Mesendoderm (in vitro differentiated cells): ENCODE measurements around the gene PLCD1.

Experiments
- DNase-seq: peaks from one replicate; pipeline ENCODE4 v3.0.0; 2013
- H2AK5ac ChIP-seq: 2 replicates; pipeline ENCODE4 v1.6.1; 2013; ENCODE audit warnings: low read length, inconsistent platforms
- H2BK120ac ChIP-seq: 2 replicates; pipeline ENCODE4 v1.6.1; 2013; ENCODE audit warnings: low read depth, mild to moderate bottlenecking, low read length, moderate library complexity, mixed read lengths
- H2BK15ac ChIP-seq: replicated peaks from 2 replicates; pipeline ENCODE4 v1.6.1; 2013; ENCODE audit warnings: low read depth, mild to moderate bottlenecking, moderate library complexity
- H2BK5ac ChIP-seq: 2 replicates; pipeline ENCODE4 v1.6.1; 2013; ENCODE audit warnings: low read length, inconsistent platforms
- H3K18ac ChIP-seq: 2 replicates; pipeline ENCODE4 v1.6.1; 2013; ENCODE audit warnings: mild to moderate bottlenecking, low read length, mixed read lengths
- H3K23ac ChIP-seq: one replicate; pipeline ENCODE4 v1.6.1; 2013; ENCODE audit warnings: low read length
- H3K27ac ChIP-seq: 2 replicates; pipeline ENCODE4 v1.5.1; 2013; ENCODE audit warnings: low read depth, mild to moderate bottlenecking, inconsistent platforms, low read length, moderate library complexity
- H3K27me3 ChIP-seq: 2 replicates; pipeline ENCODE4 v1.6.1; 2013; ENCODE audit warnings: low read length, control low read depth, mild to moderate bottlenecking, inconsistent platforms; ENCODE audit not compliant: insufficient read depth, poor library complexity
- H3K36me3 ChIP-seq: 2 replicates; pipeline ENCODE4 v1.6.1; 2013; ENCODE audit warnings: low read length, inconsistent platforms; ENCODE audit not compliant: control insufficient read depth, insufficient read depth
- H3K4ac ChIP-seq: one replicate; pipeline ENCODE4 v1.6.1; 2013; ENCODE audit warnings: low read depth, mild to moderate bottlenecking, low read length, moderate library complexity
- H3K4me1 ChIP-seq: 2 replicates; pipeline ENCODE4 v1.6.1; 2013; ENCODE audit warnings: low read depth, low read length, inconsistent platforms; ENCODE audit not compliant: control insufficient read depth
- H3K4me2 ChIP-seq: 2 replicates; pipeline ENCODE4 v1.6.1; 2013; ENCODE audit warnings: low read length
- H3K4me3 ChIP-seq: 2 replicates; pipeline ENCODE4 v1.5.1; 2013; ENCODE audit warnings: mild to moderate bottlenecking, low read length
- H3K56ac ChIP-seq: one replicate; pipeline ENCODE4 v1.6.1; 2013; ENCODE audit warnings: low read length
- H3K79me1 ChIP-seq: 2 replicates; pipeline ENCODE4 v1.6.1; 2013; ENCODE audit warnings: low read length, inconsistent platforms
- H3K79me2 ChIP-seq: 2 replicates; pipeline ENCODE4 v1.6.1; 2013; ENCODE audit warnings: mild to moderate bottlenecking, low read length; ENCODE audit not compliant: control insufficient read depth, insufficient read depth
- H3K9ac ChIP-seq: 2 replicates; pipeline ENCODE4 v1.6.1; 2013; ENCODE audit warnings: low read length, inconsistent platforms
- H4K5ac ChIP-seq: one replicate; pipeline ENCODE4 v1.6.1; 2013; ENCODE audit warnings: low read length
- H4K8ac ChIP-seq: one replicate; pipeline ENCODE4 v1.6.1; 2013; ENCODE audit warnings: low read depth, mild to moderate bottlenecking, control low read depth, low read length, moderate library complexity
- WGBS: extraction: QIAGEN DNeasy Blood & Tissue Kit; methylation state at CpG from one replicate; pipeline ENCODE4 v1.1.7; 2013; ENCODE audit warnings: low lambda C conversion rate, missing lambda C conversion rate; ENCODE audit not compliant: insufficient coverage; ENCODE audit errors: extremely low coverage; 5-methylcytosine and 5-hydroxymethylcytosine counted together

Gene PLCD1

GRCh38 chr3:37999836-38000235 is 29.6 kb downstream of the PLCD1 start:
- Histone ChIP-seq H3K27me3 (no peaks in the 10 kb centered on the region), H3K56ac (no peak overlapping the region), H2BK5ac (no peak overlapping the region), H3K27ac (no peak overlapping the region), H3K36me3 (no peaks in the 10 kb centered on the region), H3K79me2 (no peaks in the 10 kb centered on the region), H2AK5ac (no peak overlapping the region), H4K5ac (no peak overlapping the region), H3K4me1 (peaks cover 6% of the 10 kb centered on the region), H3K9ac (no peak overlapping the region), H3K4me3 (no peak overlapping the region), H3K4me2 (no peak overlapping the region), H3K79me1 (no peaks in the 10 kb centered on the region), H4K8ac (no peak overlapping the region), H2BK15ac (no peak overlapping the region), H3K23ac (no peak overlapping the region), H3K18ac (no peak overlapping the region), H3K4ac (no peak overlapping the region), H2BK120ac (no peak overlapping the region)
- DNase-seq: no peak
- no CpG with 5 or more reads among the region's 6 CpGs for WGBS

GRCh38 chr3:37997791-37998370 is 31.6 kb downstream of the PLCD1 start:
- Histone ChIP-seq H3K56ac (peak overlapping the region; percentile 93), H3K9ac (peak overlapping the region; percentile 86), H3K27ac (no peak overlapping the region), H3K4ac (no peak overlapping the region), H2BK15ac (no peak overlapping the region), H3K4me3 (no peak overlapping the region), H4K8ac (no peak overlapping the region), H2AK5ac (no peak overlapping the region), H3K4me1 (peaks cover 6% of the 10 kb centered on the region), H2BK5ac (no peak overlapping the region), H3K4me2 (no peak overlapping the region), H3K79me2 (no peaks in the 10 kb centered on the region), H2BK120ac (no peak overlapping the region), H3K36me3 (no peaks in the 10 kb centered on the region), H3K27me3 (no peaks in the 10 kb centered on the region), H3K23ac (no peak overlapping the region), H3K79me1 (no peaks in the 10 kb centered on the region), H4K5ac (no peak overlapping the region), H3K18ac (no peak overlapping the region)
- no CpG with 5 or more reads among the region's 6 CpGs for WGBS
- no peak for DNase-seq

GRCh38 chr3:37997342-37997741 is 32.1 kb downstream of the PLCD1 start:
- H4K5ac ChIP-seq: no peak overlapping the region
- H3K27me3 ChIP-seq: no peaks in the 10 kb centered on the region
- DNase-seq: no peak
- no peak overlapping the region for H2BK120ac ChIP-seq
- no peak overlapping the region for H4K8ac ChIP-seq
- H3K56ac ChIP-seq: no peak overlapping the region
- no peaks in the 10 kb centered on the region for H3K79me1 ChIP-seq
- H2AK5ac ChIP-seq: no peak overlapping the region
- no CpG with 5 or more reads among the region's 10 CpGs for WGBS
- no peak overlapping the region for H3K4me3 ChIP-seq
- H3K4me2 ChIP-seq: no peak overlapping the region
- no peak overlapping the region for H3K18ac ChIP-seq
- no peak overlapping the region for H2BK15ac ChIP-seq
- peaks cover 6% of the 10 kb centered on the region for H3K4me1 ChIP-seq
- no peak overlapping the region for H3K27ac ChIP-seq
- no peak overlapping the region for H3K23ac ChIP-seq
- no peak overlapping the region for H3K4ac ChIP-seq
- H2BK5ac ChIP-seq: no peak overlapping the region
- no peaks in the 10 kb centered on the region for H3K36me3 ChIP-seq
- no peaks in the 10 kb centered on the region for H3K79me2 ChIP-seq
- H3K9ac ChIP-seq: no peak overlapping the region

GRCh38 chr3:37996785-37997301 is 32.6 kb downstream of the PLCD1 start:
- Histone ChIP-seq H2BK120ac (no peak overlapping the region), H4K5ac (no peak overlapping the region), H2AK5ac (no peak overlapping the region), H3K4me3 (no peak overlapping the region), H3K79me1 (no peaks in the 10 kb centered on the region), H4K8ac (no peak overlapping the region), H3K56ac (no peak overlapping the region), H3K36me3 (no peaks in the 10 kb centered on the region), H3K4ac (no peak overlapping the region), H3K18ac (no peak overlapping the region), H3K4me2 (no peak overlapping the region), H3K79me2 (no peaks in the 10 kb centered on the region), H2BK5ac (no peak overlapping the region), H3K23ac (no peak overlapping the region), H2BK15ac (no peak overlapping the region), H3K27ac (no peak overlapping the region), H3K27me3 (no peaks in the 10 kb centered on the region), H3K9ac (no peak overlapping the region), H3K4me1 (peaks cover 6% of the 10 kb centered on the region)
- DNase-seq: peak; percentile 89
- WGBS: no CpG with 5 or more reads among the region's 7 CpGs

- Histone ChIP-seq H3K4me1 (peaks cover 6% of the 10 kb centered on the region), H3K4me2 (no peak overlapping the region), H2BK15ac (no peak overlapping the region), H3K27me3 (no peaks in the 10 kb centered on the region), H3K4me3 (no peak overlapping the region), H3K4ac (no peak overlapping the region), H3K79me1 (no peaks in the 10 kb centered on the region), H3K36me3 (no peaks in the 10 kb centered on the region), H3K79me2 (no peaks in the 10 kb centered on the region), H4K8ac (no peak overlapping the region), H4K5ac (no peak overlapping the region), H2BK5ac (no peak overlapping the region), H2BK120ac (no peak overlapping the region), H3K23ac (no peak overlapping the region), H2AK5ac (no peak overlapping the region), H3K56ac (no peak overlapping the region), H3K18ac (no peak overlapping the region), H3K27ac (no peak overlapping the region), H3K9ac (no peak overlapping the region)
- WGBS: no CpG with 5 or more reads among the region's 10 CpGs
- DNase-seq: no peak
Measured at GRCh38 chr3:37995652-37996641, 33.5 kb downstream of the PLCD1 start.
